Gastrocnemius medialis (tissue), 4 donors: Measurements from ENCODE around the gene PAK5.

Experiments
- POLR2A ChIP-seq, 2 donors: fragments of 450-650 bp; IDR thresholded peaks; one replicate each; pipeline ENCODE4 v1.6.1; 2017; ENCODE audit warnings: antibody characterized with exemption in 2 of 2, mild to moderate bottlenecking in 2 of 2, moderate library complexity in 2 of 2
- TF ChIP-seq, protein P1 (sequence below), 5 experiments: fragments of 450-650 bp in 3 of 5; fragments of 200-600 bp in 2 of 5; sonication (generic) in 2 of 5; IDR thresholded peaks in 4 of 5; conservative IDR thresholded peaks in 1 of 5; 1 replicate in 4 of 5; 2 replicates in 1 of 5; pipeline ENCODE4 v1.5.1; 2016 to 2019; ENCODE audit warnings: antibody characterized with exemption in 5 of 5, mild to moderate bottlenecking in 3 of 5, moderate library complexity in 3 of 5

DNA sequence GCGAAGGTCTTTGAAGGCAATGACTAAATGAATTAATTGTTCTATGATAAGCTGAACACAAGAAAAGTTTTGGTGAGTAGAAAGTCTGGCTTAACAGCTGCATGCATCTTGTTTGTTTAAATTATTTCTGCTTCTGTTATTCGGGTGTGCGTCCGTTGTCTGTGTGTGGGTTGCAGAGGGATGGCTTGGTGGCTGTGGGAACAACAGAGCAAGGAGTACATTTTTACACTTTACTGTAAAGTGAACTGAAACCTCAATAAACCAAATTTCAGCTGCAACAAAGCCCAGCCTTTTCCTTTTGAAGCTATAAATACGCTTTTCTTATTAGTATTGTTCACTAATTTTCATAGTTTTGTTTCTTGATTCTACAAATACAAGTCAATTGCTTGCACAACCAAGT is 328.0 kb downstream of the PAK5 start:
- TF ChIP-seq, protein P1, sequence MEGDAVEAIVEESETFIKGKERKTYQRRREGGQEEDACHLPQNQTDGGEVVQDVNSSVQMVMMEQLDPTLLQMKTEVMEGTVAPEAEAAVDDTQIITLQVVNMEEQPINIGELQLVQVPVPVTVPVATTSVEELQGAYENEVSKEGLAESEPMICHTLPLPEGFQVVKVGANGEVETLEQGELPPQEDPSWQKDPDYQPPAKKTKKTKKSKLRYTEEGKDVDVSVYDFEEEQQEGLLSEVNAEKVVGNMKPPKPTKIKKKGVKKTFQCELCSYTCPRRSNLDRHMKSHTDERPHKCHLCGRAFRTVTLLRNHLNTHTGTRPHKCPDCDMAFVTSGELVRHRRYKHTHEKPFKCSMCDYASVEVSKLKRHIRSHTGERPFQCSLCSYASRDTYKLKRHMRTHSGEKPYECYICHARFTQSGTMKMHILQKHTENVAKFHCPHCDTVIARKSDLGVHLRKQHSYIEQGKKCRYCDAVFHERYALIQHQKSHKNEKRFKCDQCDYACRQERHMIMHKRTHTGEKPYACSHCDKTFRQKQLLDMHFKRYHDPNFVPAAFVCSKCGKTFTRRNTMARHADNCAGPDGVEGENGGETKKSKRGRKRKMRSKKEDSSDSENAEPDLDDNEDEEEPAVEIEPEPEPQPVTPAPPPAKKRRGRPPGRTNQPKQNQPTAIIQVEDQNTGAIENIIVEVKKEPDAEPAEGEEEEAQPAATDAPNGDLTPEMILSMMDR (IDR thresholded peaks at IDR 0.05 in 4 of 5, conservative IDR thresholded peaks at IDR 0.05 in 1 of 5), result no peak
- no peak for TF ChIP-seq POLR2A (IDR thresholded peaks at IDR 0.05)
